Measurements from ENCODE around the gene SULT4A1. TPM values are rescaled to one million over a fixed set of nuclear protein-coding genes. Genes with fewer than 3 reads are reported as not detected.

The SULT4A1 gene
- total and polyA plus RNA-seq, 10 of the 15 experiments (the other 5 are each of a cell fraction or from before 2014, with no cell fraction given), result not detected

- TF ChIP-seq HDAC6 (IDR thresholded peaks at IDR 0.05; ENCODE audit: unreplicated experiment), result no peak
- no peak for TF ChIP-seq SREBF2 (IDR thresholded peaks at IDR 0.05; ENCODE audit: low read length)
- no peak for TF ChIP-seq RELB (IDR thresholded peaks at IDR 0.05; ENCODE audit: low read depth)
- TF ChIP-seq ZNF622 (IDR thresholded peaks at IDR 0.05), result no peak
- TF ChIP-seq SMAD5 (IDR thresholded peaks at IDR 0.05; ENCODE audit: low read depth), result no peak
- no peak for TF ChIP-seq ZNF592 (IDR thresholded peaks at IDR 0.05)
Observed at GRCh38 chr22:43860831-43861230, 1.5 kb downstream of the SULT4A1 start (continued).

- no peak overlapping the region for H3K4me2 ChIP-seq (ENCODE audit: control insufficient read depth, insufficient read depth)
- H3K36me3 ChIP-seq (ENCODE audit: control insufficient read depth in 2 of 2, insufficient read depth in 2 of 2, low read length in 1 of 2), result no peaks in the 10 kb centered on the region
- TF ChIP-seq SMAD1 (IDR thresholded peaks at IDR 0.05; ENCODE audit: low read depth, partially characterized antibody), result no peak
- no peak for TF ChIP-seq MYC (IDR thresholded peaks at IDR 0.05; ENCODE audit: insufficient read depth, insufficient read length, insufficient replicate concordance, low read length, severe bottlenecking)
- TF ChIP-seq FOXK2 (IDR thresholded peaks at IDR 0.05), result no peak
- no peak for TF ChIP-seq EED (IDR thresholded peaks at IDR 0.05; ENCODE audit: low read depth)
- TF ChIP-seq ZBTB40 (IDR thresholded peaks at IDR 0.05; ENCODE audit: borderline replicate concordance), result no peak
- no peak for TF ChIP-seq GATAD2B (conservative IDR thresholded peaks at IDR 0.05; ENCODE audit: low read depth)
- TF ChIP-seq CREM (IDR thresholded peaks at IDR 0.05; ENCODE audit: low read depth), result no peak
- no peak for TF ChIP-seq PAX8 (IDR thresholded peaks at IDR 0.05)
- no peak overlapping the region for H3K9ac ChIP-seq (ENCODE audit: control insufficient read depth, insufficient read depth, low read length)
- no peak overlapping the region for H3K27ac ChIP-seq (ENCODE audit: control insufficient read depth, insufficient read depth)
- ChIA-PET CTCF (no interaction called here), SMC1A (ENCODE audit: uncharacterized antibody, unreplicated experiment) (no interaction called here), POLR2A (no interaction called here), RAD21 (ENCODE audit: unreplicated experiment) (no interaction called here)
- H3K4me1 ChIP-seq (ENCODE audit: control insufficient read depth, insufficient read depth, low read length), result no peaks in the 10 kb centered on the region
- no peak overlapping the region for H3K4me3 ChIP-seq
- no peak for FAIRE-seq
- intact Hi-C loops (cut with micrococcal nuclease; ENCODE audit: unreplicated experiment), result no loop called here
- no peak for DNase-seq (ENCODE audit: low read depth, low spot score)
- ATAC-seq, result no peak
- H3K9me3 ChIP-seq (replicated peaks; ENCODE audit: control insufficient read depth, insufficient read depth, low read length), result no peaks in the 10 kb centered on the region
- no peaks in the 10 kb centered on the region; a peak in 1 of 4 replicates for H3K27me3 ChIP-seq (replicated peaks in 1 of 2; ENCODE audit: control insufficient read depth in 2 of 2, insufficient read depth in 2 of 2, low read length in 1 of 2)
- in situ Hi-C loops (cut with MboI), result no loop called here
- no peaks in the 10 kb centered on the region for H3K79me2 ChIP-seq (ENCODE audit: control insufficient read depth, insufficient read depth, low read length)
- H4K20me1 ChIP-seq (ENCODE audit: control insufficient read depth, insufficient read depth), result no peaks in the 10 kb centered on the region
- WGBS (ENCODE audit: insufficient coverage, insufficient replicate concordance, low lambda C conversion rate, missing lambda C conversion rate), result 16% methylated on average over 11 of the region's 11 CpGs
- no TSS peak for BruUV-seq (replicated peaks)
- H2AFZ ChIP-seq (ENCODE audit: control insufficient read depth, low read depth, low read length), result no peak overlapping the region
Observed at GRCh38 chr22:43860126-43860525, 2.2 kb downstream of the SULT4A1 start.

Measured in GM12878 (cell line).